GM19023 (cell line): ENCODE results near the gene LGR6.

Experiments
- ATAC-seq: cut with Tn5 transposase; IDR thresholded peaks from one replicate; pipeline ENCODE4 v1.9.1; 2021; ENCODE audit warnings: mild to moderate bottlenecking, moderate library complexity; ENCODE audit not compliant: unreplicated experiment

Gene LGR6

DNA sequence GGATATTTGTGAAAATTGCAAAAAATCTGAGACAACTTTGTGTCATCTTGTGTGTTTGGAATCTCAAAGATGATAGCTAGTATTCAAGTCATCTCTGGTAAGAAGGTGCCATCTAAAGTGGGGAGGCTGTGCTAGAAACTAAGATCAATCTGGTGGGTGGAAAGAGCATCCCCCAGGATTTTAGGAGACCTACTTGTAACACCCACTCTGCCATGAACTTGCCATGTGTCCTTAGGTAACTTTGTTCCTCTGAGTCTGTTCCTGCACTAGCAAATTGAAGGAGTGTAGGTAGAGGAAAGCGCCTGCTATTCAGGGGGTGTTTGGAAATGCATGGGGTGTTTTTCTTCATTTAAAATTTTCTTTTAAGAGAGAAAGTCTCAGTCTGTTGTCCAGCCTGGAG lies 24.4 kb downstream of the LGR6 start:
- no peak for ATAC-seq

DNA sequence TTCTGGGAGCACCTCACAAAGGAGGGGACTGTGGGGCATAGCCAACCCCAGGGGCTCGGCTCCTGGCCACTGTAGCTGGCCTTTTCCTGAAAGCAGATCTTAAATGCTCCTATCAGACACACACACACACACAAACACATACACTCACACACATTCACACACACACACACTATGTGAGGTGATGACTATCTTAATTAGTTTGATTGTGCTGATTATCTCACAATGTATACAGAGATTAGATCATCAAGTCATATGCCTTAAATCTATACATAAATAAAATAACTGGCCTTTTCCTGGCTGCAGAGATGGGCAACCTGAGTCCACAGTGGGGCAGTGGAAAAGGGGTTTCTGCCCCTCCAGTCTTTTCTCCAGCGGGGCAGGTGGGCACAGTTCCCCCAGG lies 27.1 kb downstream of the LGR6 start:
- no peak for ATAC-seq

DNA sequence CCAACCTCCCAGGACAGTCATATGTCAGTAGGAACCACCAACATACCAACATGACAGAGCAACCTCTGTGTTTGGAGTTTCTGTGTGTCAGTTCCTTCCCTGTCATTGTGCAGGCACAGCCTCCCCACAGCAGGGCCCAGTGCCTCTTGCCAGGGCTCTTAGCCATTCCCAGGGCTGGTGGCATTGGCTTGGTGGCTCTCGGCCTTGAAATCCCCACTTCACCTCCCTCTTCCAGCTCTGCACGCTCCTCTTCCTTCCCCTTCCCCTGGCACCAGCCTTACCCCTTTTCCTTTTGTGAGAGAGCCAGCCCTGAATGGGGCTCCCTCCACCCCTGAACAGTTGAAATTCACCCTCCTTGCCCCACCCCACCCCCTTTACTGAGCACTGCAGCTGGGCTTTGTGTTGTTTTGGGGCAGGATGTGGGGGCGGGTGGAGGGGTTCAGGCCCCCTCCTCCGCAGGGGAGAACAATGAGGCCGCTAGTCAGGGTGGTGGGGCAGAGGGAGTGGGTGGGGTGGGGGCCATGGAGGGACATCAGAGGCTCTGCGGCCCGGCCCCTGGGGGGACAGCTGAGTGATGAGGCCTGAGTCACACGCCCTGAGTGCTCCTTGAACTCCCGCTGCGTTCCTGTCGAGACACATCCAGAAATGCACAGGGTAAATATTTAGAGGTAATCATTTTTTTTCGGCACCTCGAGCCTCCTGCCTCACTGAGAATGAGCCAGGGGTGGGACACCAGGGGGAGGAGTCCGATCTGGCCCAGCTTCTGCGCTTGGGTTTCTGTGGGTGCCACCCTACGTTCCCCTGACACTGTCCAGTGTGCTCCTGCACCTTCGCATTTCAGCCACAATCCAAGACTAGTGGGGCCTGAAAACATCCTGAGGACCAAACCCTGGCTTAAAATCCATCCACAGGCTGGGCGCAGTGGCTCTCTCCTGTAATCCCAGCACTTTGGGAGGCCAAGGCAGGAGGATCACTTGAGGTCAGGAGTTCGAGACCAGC lies 28.6 kb downstream of the LGR6 start:
- no peak for ATAC-seq

DNA sequence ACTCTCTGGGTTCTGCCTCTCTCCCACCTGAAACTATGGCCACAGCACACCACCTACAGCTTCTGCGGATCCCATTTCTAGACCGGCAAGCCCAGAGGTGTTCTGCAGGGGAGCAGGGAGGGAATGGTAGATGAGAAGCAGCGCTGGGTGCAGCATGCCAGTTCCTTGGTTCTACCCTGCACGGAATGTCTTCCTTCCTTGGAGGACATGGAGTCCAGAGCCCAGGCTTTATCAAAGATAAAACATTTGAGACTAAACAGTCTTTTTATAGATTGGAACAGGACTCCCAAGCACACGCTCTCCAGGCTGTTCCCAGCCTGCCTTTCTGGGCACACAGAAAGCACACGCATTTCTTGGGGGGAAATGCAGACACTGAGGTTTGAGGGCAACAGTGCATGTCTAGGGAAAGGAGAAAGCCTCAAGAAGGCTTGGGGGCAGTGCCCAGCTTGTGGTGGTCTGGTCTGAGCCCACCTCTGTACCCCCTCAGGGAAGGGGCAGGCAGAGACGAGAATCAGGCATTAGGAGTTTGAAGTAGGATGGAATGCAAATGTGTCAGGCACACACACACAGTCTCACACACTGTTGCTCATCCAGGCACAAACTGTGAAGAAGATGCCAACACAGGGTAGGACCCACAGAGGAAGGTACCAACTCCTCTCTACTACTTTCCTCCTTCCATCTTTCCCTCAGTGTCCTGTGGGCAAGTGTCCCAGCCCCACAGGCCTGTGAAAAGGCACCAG lies 29.7 kb downstream of the LGR6 start:
- no peak for ATAC-seq

DNA sequence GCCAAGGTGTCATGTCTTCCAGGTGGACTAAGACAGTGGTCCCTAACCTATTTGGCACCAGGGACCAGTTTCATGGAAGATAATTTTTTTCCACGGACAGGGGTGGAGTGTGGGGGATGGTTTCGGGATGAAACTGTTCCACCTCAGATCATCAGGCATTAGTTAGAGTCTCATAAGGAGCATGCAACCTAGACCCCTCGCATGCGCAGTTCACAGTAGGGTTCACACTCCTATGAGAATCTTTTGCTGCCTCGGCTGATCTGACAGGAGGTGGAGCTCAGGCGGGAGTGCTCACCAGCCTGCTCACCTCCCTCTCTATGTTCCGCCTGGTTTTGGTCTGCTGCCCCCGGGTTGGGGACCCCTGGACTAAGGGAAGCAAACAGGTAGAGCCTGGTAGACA lies 30.9 kb downstream of the LGR6 start:
- ATAC-seq = no peak

DNA sequence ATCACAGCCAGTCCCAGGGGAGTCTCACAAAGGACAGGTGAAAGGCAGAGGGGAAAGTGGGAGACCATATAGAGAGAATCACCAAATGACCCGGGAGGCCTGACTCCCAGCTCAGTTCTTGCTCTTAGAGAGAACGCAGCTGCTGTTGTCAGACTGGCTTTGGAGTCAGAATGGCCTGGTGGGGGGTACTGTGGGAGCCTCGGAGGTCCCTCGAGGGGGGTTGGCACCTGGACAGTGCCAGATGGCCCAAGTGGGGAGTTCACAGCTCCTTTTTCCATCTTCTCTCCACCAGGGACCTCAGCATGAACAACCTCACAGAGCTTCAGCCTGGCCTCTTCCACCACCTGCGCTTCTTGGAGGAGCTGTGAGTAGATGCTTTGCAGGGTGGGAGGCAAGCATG lies 31.5 kb downstream of the LGR6 start:
- no peak for ATAC-seq

DNA sequence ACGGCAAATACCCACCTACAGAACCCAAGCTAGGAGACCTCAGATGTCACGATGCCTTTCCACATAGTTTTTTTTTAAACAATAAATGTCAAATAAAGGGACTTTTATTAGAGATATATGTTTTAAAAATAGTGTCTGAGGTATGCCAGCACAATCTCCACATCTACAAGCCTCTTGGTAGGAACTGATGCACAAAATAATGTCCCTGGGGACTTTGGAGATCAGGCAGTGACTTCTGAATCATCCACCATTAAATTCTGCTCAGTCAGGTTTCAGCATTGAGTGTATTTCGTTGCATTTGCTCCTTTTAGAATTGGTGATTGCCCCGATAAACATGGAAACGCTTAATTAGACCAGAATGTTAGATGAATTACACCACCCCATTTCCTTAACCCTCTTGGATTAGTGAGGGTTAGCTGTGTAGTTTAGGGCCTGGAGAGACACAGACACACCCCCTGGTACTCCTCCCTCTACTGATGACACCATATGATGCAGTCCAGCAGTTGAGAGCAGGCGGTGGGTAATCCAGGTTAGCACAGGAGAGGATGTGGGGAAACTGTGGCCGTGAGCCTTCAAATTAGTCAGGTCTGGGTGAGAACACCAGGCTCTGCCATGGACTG lies 33.6 kb downstream of the LGR6 start:
- no peak for ATAC-seq

DNA sequence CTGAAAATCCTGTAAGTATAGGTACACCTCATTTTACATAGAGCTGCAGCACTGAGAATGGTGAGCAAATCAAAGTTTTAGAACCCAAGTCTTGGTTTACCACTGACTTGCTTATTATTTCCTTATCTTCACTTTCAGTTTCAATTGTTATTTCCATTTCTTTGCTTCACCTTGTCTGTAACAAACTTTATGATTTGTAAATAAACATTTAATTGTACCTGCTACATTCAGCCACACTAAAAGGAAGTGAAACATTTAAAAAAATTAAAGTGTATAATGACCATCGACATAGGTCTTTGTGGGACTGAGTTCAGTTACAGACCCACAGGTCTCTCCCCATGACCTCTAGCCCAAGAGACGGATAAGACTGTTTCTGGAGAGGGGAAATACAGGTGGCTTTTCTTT lies 34.4 kb downstream of the LGR6 start:
- ATAC-seq = no peak

DNA sequence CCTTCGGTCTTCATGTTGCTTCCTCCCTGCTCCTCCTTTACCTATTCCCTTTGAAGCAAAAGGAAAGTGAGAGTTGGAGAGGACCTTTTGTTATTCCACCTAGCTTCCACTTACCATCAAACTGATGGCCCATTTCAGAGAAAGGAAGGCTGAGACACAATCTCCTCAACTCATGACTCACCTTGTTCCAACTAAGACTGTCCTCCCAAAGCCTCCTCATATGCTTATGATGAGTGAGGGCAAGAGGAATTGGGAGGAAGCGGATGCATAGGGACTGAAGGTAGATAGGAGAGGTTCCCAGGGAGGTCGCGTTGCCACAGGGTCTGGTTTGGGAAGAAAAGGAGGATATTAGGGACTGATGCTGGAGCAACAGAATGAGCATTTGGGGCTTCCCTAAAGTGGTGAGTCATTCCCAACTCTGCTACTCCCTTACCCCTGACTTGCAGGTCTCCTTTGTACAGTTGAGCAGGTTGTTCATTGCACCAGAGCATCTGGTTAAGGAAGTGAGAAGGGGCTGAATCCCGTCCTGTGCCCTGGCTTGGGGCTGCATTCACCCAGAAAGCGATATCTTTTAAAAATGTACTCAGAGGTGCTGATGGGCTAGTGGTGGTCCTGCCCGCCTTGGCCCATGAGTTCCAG lies 35.0 kb downstream of the LGR6 start:
- ATAC-seq = no peak

DNA sequence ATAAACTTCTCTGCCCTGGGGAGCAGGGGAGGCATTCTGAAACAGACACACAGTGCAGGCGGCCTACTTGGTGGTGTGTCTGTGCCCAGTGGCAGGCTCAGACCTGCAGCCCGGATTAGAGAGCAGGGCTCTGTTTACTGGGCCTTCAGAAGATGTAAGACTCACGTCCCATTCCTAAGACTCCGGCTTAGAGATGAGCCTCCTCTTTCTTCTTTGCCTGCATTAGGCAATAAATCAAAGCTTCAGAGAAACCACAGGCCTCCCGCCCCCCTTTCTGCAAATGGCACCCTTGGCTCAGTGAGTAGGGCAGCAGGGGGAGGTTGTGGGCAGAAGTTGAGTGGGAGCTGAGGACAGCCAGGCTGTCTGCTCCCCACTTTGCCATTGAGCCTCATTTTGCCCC lies 35.8 kb downstream of the LGR6 start:
- ATAC-seq = no peak

DNA sequence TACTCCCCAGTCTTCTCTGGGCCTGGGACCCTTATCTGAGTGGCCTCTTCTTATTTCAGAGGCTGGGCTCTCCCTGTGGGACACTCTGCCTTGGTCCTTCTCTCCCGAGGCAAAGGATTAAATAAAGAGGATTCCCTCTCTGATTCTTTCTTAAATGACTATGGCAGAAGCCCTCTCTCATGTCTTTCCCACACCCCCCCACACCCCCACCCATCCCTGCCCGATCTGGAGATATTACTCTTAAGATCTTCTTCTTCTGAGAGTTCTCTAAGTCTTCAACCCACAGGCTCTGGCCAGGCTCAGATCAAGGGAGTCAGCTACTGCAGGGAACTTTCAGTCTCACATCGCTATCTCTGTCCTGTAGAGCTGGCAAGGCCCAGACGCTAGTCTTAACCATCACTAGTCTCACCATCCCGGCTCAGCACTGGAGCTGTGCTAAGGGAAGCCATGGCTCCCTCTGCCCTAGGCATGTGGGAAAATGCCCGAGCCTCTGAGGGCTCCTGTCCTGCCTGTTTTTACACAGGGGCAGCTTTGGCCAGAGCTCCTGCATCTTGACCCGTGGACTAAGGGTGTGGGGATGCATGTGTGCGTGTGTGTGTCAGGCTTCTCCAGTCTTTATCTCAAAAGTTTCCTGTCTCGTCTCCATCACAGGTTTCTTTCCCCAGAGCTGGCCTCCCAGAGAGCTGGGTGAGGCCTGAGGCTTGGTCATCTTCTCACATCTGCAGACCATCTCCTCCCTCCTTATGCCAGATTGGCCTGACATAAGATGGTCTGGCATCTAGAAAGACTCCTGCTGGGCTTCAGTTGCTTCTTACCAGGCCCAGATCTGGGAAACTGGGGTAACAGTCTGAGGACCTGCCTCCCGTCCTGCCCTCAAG lies 36.7 kb downstream of the LGR6 start:
- ATAC-seq = no peak

DNA sequence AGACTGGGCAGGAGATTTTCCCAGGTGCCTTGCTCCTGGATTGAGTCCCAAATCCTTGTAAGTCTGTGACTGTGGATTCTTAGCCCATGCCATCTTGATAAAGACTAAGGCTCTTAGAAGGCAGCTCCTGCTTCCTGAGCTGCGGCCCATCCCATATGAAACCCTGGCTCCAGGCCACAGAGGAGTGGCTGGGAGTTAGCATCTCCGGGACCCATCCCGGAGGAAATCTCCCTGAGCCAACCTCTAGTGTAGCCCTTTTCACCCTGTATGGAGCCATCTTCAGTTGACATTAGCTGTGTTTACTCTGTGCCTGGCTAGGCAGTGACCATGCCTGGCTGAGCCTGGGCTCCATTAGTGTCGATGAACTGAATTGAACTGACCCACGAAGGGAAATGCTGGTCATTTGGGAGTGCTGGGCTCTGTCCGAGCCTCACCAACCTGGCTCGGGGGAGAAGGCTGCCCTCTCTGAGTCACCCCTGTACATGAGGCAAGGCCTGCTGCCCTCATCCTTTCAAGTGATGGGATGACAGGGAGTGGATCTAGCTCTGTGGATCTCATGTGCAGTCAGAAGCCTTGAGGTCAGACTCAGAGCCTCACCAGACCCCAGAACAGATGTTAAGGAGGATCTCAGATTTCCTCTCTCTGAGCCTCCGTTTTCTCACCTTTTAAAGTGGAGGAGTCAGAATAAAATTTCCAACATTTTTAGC lies 37.5 kb downstream of the LGR6 start:
- no peak for ATAC-seq

DNA sequence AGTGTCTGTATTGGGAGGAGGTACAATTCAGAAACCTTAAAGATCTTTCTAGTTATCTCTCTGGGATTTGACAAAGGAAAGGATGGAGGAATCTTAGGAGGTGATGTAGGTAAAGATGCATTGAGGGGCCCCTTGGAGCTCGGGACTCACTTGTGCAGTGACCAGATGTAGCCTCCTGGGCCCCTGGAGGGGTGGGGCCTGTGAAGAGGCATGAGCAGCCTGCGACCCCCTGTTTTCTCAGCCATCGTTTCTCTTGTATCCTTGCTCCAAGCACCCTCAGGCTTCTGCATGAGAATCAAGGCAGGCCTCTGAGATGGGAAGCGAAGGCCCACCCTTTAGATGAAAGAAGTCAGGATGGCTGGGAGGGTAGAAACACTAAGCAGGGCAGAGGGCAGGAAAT lies 39.6 kb downstream of the LGR6 start:
- ATAC-seq = no peak

DNA sequence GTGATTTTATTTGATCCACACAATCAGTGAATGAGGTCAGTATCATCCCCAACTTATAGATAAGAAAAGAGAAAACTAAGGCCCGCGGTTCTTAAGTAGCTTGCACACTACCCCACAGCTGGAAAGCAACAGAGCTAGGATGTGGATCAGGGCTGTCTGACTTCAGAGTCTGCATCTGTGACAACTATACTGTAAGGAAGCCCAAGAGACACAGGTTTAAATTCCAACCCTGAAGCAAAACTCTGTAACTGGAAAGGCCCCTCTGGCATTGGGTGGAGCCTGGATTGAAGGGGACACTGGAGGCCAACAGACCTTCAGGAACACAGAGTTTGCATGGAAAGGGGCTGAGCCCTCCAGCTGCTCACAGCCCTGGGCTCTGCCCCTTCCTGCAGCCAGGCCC lies 40.2 kb downstream of the LGR6 start:
- ATAC-seq = no peak

DNA sequence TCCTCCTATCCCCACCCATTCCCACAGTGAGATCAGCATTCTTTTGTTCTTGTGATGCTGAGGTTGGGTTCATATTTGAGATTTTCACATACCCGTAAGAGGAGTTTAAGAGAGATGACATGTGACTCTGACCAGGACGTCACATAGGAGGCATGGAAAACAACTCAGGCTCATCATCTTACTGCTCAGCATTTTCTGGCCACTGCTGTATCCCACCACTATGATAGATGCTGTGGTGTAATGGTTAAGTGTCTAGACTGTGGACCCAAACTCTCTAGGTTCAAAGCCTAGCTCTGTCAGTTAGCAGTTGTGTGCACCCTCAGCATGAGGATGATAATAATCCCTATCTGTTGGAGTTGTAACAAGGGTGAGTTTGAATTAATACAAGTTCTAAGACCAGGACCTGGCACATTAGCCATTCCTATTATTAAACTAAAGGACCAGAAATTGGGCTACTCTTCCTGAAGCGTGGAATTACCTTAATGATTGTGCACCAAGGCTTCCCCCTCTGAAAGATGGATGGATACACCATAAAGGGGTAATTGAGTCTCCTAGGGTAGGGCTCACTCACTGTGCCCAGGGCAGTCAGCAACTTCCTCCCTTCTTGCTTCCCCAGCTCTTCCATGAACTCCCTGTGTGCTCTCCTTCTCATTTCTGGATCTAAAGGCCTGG lies 40.9 kb downstream of the LGR6 start:
- ATAC-seq = no peak

DNA sequence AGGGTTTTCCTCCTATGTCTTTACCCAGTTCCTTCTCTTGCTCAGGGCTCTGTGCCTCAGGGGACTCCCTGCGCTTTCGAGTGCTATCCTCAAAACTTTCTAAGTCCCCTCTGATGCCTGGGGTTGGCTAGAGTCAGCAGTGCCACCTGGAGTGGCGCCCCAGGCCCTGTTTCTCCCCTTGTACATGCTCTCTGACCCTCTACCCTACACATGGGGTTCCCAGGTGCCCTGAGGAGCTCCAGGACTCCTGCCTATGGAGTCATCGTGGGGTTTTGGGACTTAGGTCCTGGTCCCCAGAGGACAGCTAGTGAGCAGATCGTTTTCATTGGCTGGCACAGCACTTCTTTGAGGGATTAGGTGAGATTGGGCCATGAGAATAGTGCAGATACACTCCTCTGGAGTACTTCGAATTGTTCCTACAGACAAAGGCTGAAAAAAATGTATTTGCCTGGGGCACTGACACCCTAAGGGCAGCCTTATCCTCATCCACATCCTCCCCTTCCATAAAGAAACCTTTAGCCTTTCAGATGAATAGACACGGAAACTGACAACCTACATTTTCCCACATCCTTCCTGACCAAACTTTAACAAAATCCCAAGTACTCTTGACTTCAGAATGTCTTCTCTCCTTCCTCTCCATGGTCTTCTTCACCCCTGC lies 41.5 kb downstream of the LGR6 start:
- no peak for ATAC-seq

DNA sequence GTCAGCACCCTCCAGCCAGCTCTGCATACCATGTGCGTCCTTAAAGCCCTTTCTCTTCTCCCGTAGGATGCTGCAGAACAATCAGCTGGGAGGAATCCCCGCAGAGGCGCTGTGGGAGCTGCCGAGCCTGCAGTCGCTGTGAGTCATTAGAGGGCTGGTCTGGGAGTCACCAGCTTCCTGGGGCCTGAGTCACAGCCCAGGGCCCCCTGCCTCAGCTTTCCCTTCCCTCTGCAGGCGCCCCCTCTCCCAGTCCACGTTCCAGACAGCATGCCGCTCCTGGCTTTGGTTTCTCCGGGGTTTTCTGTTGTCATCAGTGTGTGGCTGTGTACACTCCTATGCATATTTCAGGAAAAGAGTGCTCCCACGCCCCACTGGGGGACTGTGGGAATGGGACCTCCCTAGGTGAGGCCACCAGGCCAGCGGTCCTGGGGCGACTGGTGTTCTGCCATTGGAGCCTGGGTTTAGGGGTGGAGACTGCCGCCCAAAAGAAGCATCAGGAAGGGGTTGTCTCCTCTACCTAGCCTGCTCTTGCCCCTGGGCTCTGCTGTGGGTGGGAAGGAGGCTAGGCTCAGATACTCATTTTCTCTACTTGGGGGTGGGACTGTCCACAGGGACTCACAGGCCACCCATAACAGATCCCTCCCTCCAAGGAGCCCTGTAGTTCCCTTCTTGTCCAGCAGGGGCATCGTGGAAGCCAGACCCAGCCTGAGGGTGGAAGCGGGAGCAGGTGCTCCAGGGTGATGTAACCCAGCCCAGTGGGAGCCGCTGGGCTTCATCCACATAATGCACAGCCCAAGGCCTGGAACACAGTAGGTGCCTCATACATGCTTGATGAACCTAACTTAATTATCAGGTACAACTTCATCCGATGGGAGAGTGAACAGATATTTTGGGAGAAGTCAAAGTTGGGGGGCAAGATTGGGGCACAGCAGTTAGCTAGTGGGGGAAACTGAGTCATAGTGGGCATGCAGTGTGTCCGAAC lies 42.5 kb downstream of the LGR6 start:
- ATAC-seq = no peak
